ENCODE measurements around the gene TTC14.
A peak's percentile ranks its signal among the peaks of the same experiment; 100 is the strongest.

The TTC14 gene

GRCh38 chr3:180631317-180631716, 29.4 kb downstream of the TTC14 start:
- peak; percentile 23 for DNase-seq

- DNase-seq, result no peak
These were observed 31.8 kb downstream of the TTC14 start for GRCh38 chr3:180633722-180634121.

- no peak for DNase-seq
These were observed 39.0 kb downstream of the TTC14 start for GRCh38 chr3:180640987-180641386.

DNA sequence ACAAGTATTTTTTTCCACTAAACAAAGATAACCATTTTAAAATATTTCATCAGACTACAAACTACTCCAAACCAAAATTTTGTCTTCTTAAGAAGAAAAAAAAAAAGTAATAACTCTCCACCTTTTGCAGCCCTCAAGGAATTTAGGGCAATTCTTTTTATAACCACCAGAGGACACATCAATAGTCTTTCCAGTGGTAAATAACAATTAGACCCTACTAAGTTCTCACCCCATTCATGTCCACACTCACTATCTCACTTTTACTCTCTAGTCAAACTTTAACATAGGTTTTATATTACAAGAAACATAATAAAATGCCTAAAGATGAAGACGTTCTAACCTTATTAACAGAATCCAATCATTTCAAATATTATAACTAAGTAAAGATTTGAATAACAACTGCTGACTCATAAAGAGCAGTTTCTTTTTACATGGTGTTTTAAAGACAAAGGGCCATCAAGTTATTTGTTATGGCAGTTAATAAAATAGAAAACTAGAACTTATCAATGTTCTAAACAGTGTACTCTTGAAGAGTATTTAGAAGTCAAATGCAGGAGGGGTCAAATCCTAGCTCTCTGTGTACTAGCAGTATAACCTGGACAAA, 44.3 kb downstream of the TTC14 start:
- DNase-seq, result peak; percentile 17

- no peak for DNase-seq
These were observed 54.4 kb downstream of the TTC14 start for GRCh38 chr3:180656406-180656805.

DNA sequence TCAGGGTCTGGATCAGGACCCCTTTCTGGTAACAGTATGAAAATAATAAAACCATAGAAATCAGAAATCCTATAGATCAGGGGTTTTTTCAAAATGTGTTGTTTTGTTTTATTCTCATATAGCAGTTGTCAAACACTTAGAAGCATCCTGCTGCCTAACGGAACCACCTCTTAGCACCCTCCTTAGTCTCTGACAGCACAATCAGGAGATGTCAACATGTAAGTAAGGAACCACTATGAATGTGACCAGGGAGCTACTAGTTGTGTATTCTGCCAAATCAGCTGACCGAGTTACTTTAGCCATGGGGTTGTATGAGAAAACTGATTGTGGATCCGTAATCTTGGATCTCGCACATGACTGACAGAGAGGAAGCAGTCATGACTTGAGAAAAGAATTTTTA, 55.1 kb downstream of the TTC14 start:
- DNase-seq, result no peak
